Cardiac muscle cell (in vitro differentiated cells and primary cell): ENCODE results near the gene BCL2L1. TPM values are rescaled to one million over a fixed set of nuclear protein-coding genes. Genes with fewer than 3 reads are reported as not detected.

Experiments
- DNase-seq, 2 donors: peaks; one replicate each; pipeline versions ENCODE4 v3.0.0 to v3.0.0-alpha.2; 2010 to 2017; ENCODE audit warnings: low read depth in 1 of 2, low spot score in 1 of 2
- H3K27ac ChIP-seq: fragments of 200-600 bp; sonication (generic); 2 replicates; pipeline ENCODE4 v1.5.1; 2016
- H3K27me3 ChIP-seq: fragments of 200-600 bp; sonication (generic); 2 replicates; pipeline ENCODE4 v1.6.0; 2016; ENCODE audit warnings: control low read depth
- H3K36me3 ChIP-seq: fragments of 200-600 bp; sonication (generic); 2 replicates; pipeline ENCODE4 v1.5.1; 2016; ENCODE audit warnings: control low read depth
- H3K4me1 ChIP-seq: fragments of 200-600 bp; sonication (generic); 2 replicates; pipeline ENCODE4 v1.8.1; 2017; ENCODE audit warnings: low read depth, mild to moderate bottlenecking, mixed run types
- H3K4me3 ChIP-seq: fragments of 200-600 bp; sonication (generic); 2 replicates; pipeline ENCODE4 v1.5.1; 2016; ENCODE audit warnings: mild to moderate bottlenecking
- H3K9me3 ChIP-seq: fragments of 200-600 bp; sonication (generic); 2 replicates; pipeline ENCODE4 v1.5.1; 2017; ENCODE audit warnings: low read depth, mild to moderate bottlenecking, control low read depth
- CTCF ChIP-seq: IDR thresholded peaks from 2 replicates; pipeline ENCODE4 v1.5.1; 2012; ENCODE audit warnings: low read depth, mild to moderate bottlenecking, low read length
- polyA plus RNA-seq: library from polyadenylated mRNA; unstranded; fragments of >200 nt; fragmentation: Nextera tagmentation; extraction: Ambion mirVana; gene quantifications from 2 replicates; pipeline ENCODE4 v1.2.1, GENCODE V29; 2016
- total RNA-seq: library from RNA; depleted of rRNA; stranded (reverse); fragments of >200 nt; gene quantifications from 2 replicates; pipeline ENCODE4 v1.2.3, GENCODE V29; 2016

BCL2L1 gene
- total and polyA plus RNA-seq, 2 experiments from 2014 or later = 40.5 to 74.6 TPM

GRCh38 chr20:31664696-31665354 is 57.8 kb downstream of the BCL2L1 start:
- TF ChIP-seq CTCF = no peak
- Histone ChIP-seq H3K36me3 (no peaks in the 10 kb centered on the region), H3K4me3 (no peak overlapping the region), H3K4me1 (peaks cover 6% of the 10 kb centered on the region), H3K9me3 (no peaks in the 10 kb centered on the region), H3K27ac (peak overlapping the region; percentile 66), H3K27me3 (no peaks in the 10 kb centered on the region)
- no peak for DNase-seq

- H3K9me3 ChIP-seq = no peaks in the 10 kb centered on the region
- no peaks in the 10 kb centered on the region for H3K36me3 ChIP-seq
- H3K27me3 ChIP-seq = no peaks in the 10 kb centered on the region
- peak overlapping the region; percentile 66 for H3K27ac ChIP-seq
- no peak overlapping the region for H3K4me3 ChIP-seq
- no peak for TF ChIP-seq CTCF
- peaks cover 6% of the 10 kb centered on the region for H3K4me1 ChIP-seq
- DNase-seq = no peak
Observed at GRCh38 chr20:31663838-31664695, 58.6 kb downstream of the BCL2L1 start.

- DNase-seq = no peak
- H3K4me1 ChIP-seq = peaks cover 6% of the 10 kb centered on the region
- H3K27me3 ChIP-seq = no peaks in the 10 kb centered on the region
- no peaks in the 10 kb centered on the region for H3K36me3 ChIP-seq
- peak overlapping the region; percentile 66 for H3K27ac ChIP-seq
- no peak for TF ChIP-seq CTCF
- no peaks in the 10 kb centered on the region for H3K9me3 ChIP-seq
- no peak overlapping the region for H3K4me3 ChIP-seq
Observed at GRCh38 chr20:31663524-31663837, 59.2 kb downstream of the BCL2L1 start.

- Histone ChIP-seq H3K4me1 (peaks cover 6% of the 10 kb centered on the region), H3K9me3 (no peaks in the 10 kb centered on the region), H3K36me3 (no peaks in the 10 kb centered on the region), H3K27me3 (no peaks in the 10 kb centered on the region), H3K4me3 (no peak overlapping the region), H3K27ac (no peak overlapping the region)
- DNase-seq = no peak
- TF ChIP-seq CTCF = no peak
Observed at GRCh38 chr20:31662372-31662854, 60.3 kb downstream of the BCL2L1 start.

GRCh38 chr20:31661625-31662371 is 60.9 kb downstream of the BCL2L1 start:
- peak; percentile 85 to 86 for DNase-seq
- Histone ChIP-seq H3K27me3 (no peaks in the 10 kb centered on the region), H3K36me3 (no peaks in the 10 kb centered on the region), H3K9me3 (no peaks in the 10 kb centered on the region), H3K4me3 (peak overlapping the region; percentile 21), H3K4me1 (peaks cover 6% of the 10 kb centered on the region), H3K27ac (no peak overlapping the region)
- TF ChIP-seq CTCF = peak; percentile 66
